ENCODE measurements around the gene MPV17. TPM values are rescaled to one million over a fixed set of nuclear protein-coding genes. Genes with fewer than 3 reads are reported as not detected.

The MPV17 gene
- total and polyA plus RNA-seq, 9 of the 15 experiments (the other 6 are each of a cell fraction or from before 2014, with no cell fraction given), result 54.7 to 140 (median 70.2) TPM

GRCh38 chr2:27303093-27304025, 19.5 kb downstream of the MPV17 start (continued):
- TF ChIP-seq FOXK2 (conservative IDR thresholded peaks at IDR 0.05 in 1 of 2, IDR thresholded peaks at IDR 0.05 in 1 of 2; ENCODE audit: low read depth in 2 of 2) (peak; percentile 46 to 61; a peak in 2 of 4 replicates), ESRRB (CRISPR knock-in tag; IDR thresholded peaks at IDR 0.05; ENCODE audit: borderline replicate concordance) (no peak), TEAD4 (IDR thresholded peaks at IDR 0.05; ENCODE audit: low read length) (no peak), TEAD4 (CRISPR knock-in tag; IDR thresholded peaks at IDR 0.05; ENCODE audit: borderline replicate concordance) (no peak), RFX1 (IDR thresholded peaks at IDR 0.05) (no peak), TBL1XR1 (IDR thresholded peaks at IDR 0.05; ENCODE audit: low read length in 2 of 2) (no peak), ZNF830 (CRISPR knock-in tag; IDR thresholded peaks at IDR 0.05) (no peak), BCOR (IDR thresholded peaks at IDR 0.05) (peak; percentile 32; the same call in 1 of the 2 replicates), HDGF (IDR thresholded peaks at IDR 0.05) (no peak), PRPF4 (IDR thresholded peaks at IDR 0.05; ENCODE audit: insufficient read depth, low read depth, low read length, poor library complexity, severe bottlenecking) (no peak), HMG20B (CRISPR knock-in tag; IDR thresholded peaks at IDR 0.05) (no peak), ARID2 (IDR thresholded peaks at IDR 0.05) (0 out of 2 replicates have a peak, but pooled peaks have one; percentile 34), ZNF184 (CRISPR knock-in tag; IDR thresholded peaks at IDR 0.05) (no peak), MAFF (IDR thresholded peaks at IDR 0.05; ENCODE audit: low read length) (no peak), TEAD1 (CRISPR knock-in tag; IDR thresholded peaks at IDR 0.05) (no peak), PHF20 (IDR thresholded peaks at IDR 0.05; ENCODE audit: partially characterized antibody) (no peak), POLR2A (conservative IDR thresholded peaks at IDR 0.05) (no peak), ZNF280A (IDR thresholded peaks at IDR 0.05; ENCODE audit: low read depth, partially characterized antibody) (no peak), ZNF512 (tag; IDR thresholded peaks at IDR 0.05) (no peak), SRSF7 (optimal IDR thresholded peaks at IDR 0.05; ENCODE audit: low read depth, low read length) (no peak), FOXM1 (IDR thresholded peaks at IDR 0.05; ENCODE audit: low read depth) (no peak), FOXM1 (CRISPR knock-in tag; IDR thresholded peaks at IDR 0.05; ENCODE audit: low read depth) (no peak), HDAC3 (IDR thresholded peaks at IDR 0.05; ENCODE audit: borderline replicate concordance, partially characterized antibody) (no peak), ZSCAN32 (CRISPR knock-in tag; IDR thresholded peaks at IDR 0.05) (no peak)
- TF ChIP-seq, protein P1, sequence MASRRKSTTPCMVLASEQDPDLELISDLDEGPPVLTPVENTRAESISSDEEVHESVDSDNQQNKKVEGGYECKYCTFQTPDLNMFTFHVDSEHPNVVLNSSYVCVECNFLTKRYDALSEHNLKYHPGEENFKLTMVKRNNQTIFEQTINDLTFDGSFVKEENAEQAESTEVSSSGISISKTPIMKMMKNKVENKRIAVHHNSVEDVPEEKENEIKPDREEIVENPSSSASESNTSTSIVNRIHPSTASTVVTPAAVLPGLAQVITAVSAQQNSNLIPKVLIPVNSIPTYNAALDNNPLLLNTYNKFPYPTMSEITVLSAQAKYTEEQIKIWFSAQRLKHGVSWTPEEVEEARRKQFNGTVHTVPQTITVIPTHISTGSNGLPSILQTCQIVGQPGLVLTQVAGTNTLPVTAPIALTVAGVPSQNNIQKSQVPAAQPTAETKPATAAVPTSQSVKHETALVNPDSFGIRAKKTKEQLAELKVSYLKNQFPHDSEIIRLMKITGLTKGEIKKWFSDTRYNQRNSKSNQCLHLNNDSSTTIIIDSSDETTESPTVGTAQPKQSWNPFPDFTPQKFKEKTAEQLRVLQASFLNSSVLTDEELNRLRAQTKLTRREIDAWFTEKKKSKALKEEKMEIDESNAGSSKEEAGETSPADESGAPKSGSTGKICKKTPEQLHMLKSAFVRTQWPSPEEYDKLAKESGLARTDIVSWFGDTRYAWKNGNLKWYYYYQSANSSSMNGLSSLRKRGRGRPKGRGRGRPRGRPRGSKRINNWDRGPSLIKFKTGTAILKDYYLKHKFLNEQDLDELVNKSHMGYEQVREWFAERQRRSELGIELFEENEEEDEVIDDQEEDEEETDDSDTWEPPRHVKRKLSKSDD (conservative IDR thresholded peaks at IDR 0.05; ENCODE audit: low read length), result no peak

Measured in K562 (cell line).